Measurements from ENCODE around the gene TGFA.

- TF ChIP-seq CTCF (IDR thresholded peaks at IDR 0.05) (no peak), TCF7L2 (IDR thresholded peaks at IDR 0.05; ENCODE audit: low read depth, low read length) (no peak), POLR2AphosphoS5 (IDR thresholded peaks at IDR 0.05; ENCODE audit: low read depth, low read length) (no peak), REST (IDR thresholded peaks at IDR 0.05; ENCODE audit: insufficient read depth in 1 of 2, low read depth in 2 of 2, low read length in 1 of 2) (no peak)
Observed at GRCh38 chr2:70535573-70535972, 18.1 kb downstream of the TGFA start.
